Esophagus squamous epithelium (tissue), 5 donors: ENCODE data around the gene C6orf47. TPM values are rescaled to one million over a fixed set of nuclear protein-coding genes. Genes with fewer than 3 reads are reported as not detected.
A peak's percentile ranks its signal among the peaks of the same experiment; 100 is the strongest.

Experiments used
- DNase-seq: peaks from one replicate; lab custom pipeline; 2025; lab: John Stamatoyannopoulos, UW
- H3K27ac ChIP-seq, 4 donors: fragments of 200-600 bp; sonication (generic); one replicate each; pipeline ENCODE4 v1.5.1; 2016 to 2019; ENCODE audit warnings: mild to moderate bottlenecking in 1 of 4
- H3K27me3 ChIP-seq, 4 donors: fragments of 200-600 bp; sonication (generic); 1 replicate in 3 of 4; 2 replicates in 1 of 4; pipeline versions ENCODE4 v1.5.1 to v1.6.0; 2017 to 2021; ENCODE audit warnings: antibody characterized with exemption in 1 of 4
- H3K36me3 ChIP-seq, 3 donors: fragments of 200-600 bp; sonication (generic); one replicate each; pipeline ENCODE4 v1.5.1; 2016 to 2019
- H3K4me1 ChIP-seq, 3 donors: fragments of 200-600 bp; sonication (generic); one replicate each; pipeline ENCODE4 v1.5.1; 2017 to 2019
- H3K4me3 ChIP-seq, 4 donors: fragments of 200-600 bp; sonication (generic); 1 replicate in 3 of 4; 2 replicates in 1 of 4; pipeline ENCODE4 v1.5.1; 2016 to 2019; ENCODE audit warnings: mild to moderate bottlenecking in 2 of 4, moderate library complexity in 1 of 4
- H3K9me3 ChIP-seq, 3 donors: fragments of 200-600 bp; sonication (generic); one replicate each; pipeline ENCODE4 v1.5.1; 2016 to 2019
- POLR2A ChIP-seq, 4 donors: fragments of 450-650 bp; IDR thresholded peaks; one replicate each; pipeline ENCODE4 v1.6.1; 2017; ENCODE audit warnings: antibody characterized with exemption in 4 of 4, mild to moderate bottlenecking in 4 of 4, moderate library complexity in 3 of 4
- WGBS, 2 donors: methylation state at CpG; one replicate each; pipeline ENCODE4 v1.1.5; 2018; 5-methylcytosine and 5-hydroxymethylcytosine counted together
- intact Hi-C: fragments of 100-400 bp; cut with DNase I; formaldehyde crosslinking; loops from one replicate; pipeline ENCODE4 v1.15.0; 2022
- total RNA-seq, 4 donors: library from RNA; depleted of rRNA; stranded (reverse); fragments of >200 nt; gene quantifications; one replicate each; pipeline ENCODE4 v1.1.0, GENCODE V29; 2016
- TF ChIP-seq, protein P1 (sequence below), 6 experiments: fragments of 450-650 bp in 4 of 6; fragments of 200-600 bp in 2 of 6; sonication (generic) in 2 of 6; IDR thresholded peaks; one replicate each; pipeline ENCODE4 v1.5.1; 2016 to 2019; ENCODE audit warnings: antibody characterized with exemption in 6 of 6, mild to moderate bottlenecking in 4 of 6, moderate library complexity in 4 of 6
- donor health status: DM: yes; HTN: yes; CAD: no.

The C6orf47 gene
- total RNA-seq, 4 donors from 2014 or later: 28.8 to 34.4 (median 31.7) TPM

DNA sequence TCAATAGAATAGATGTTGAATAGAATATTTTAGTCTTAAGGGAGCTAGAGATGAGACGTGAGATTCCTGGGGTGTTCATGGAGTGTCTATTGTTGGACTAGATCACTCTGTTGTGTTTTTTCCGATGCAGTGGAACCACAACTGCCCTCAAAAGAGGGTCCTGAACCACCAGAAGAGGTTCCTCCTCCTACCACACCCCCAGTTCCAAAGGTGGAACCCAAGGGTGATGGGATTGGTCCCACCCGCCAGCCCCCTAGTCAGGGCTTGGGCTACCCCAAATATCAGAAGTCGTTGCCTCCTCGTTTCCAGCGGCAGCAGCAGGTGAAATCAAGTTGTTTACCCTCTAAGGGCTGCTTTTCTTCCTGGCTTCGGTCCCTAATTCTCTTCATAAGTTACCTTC is 31.6 kb downstream of the C6orf47 start:
- H3K36me3 ChIP-seq: peaks cover 79 to 100% (median 86%) of the 10 kb centered on the region in 3 donors
- no peaks in the 10 kb centered on the region for H3K4me1 ChIP-seq
- TF ChIP-seq, protein P1, sequence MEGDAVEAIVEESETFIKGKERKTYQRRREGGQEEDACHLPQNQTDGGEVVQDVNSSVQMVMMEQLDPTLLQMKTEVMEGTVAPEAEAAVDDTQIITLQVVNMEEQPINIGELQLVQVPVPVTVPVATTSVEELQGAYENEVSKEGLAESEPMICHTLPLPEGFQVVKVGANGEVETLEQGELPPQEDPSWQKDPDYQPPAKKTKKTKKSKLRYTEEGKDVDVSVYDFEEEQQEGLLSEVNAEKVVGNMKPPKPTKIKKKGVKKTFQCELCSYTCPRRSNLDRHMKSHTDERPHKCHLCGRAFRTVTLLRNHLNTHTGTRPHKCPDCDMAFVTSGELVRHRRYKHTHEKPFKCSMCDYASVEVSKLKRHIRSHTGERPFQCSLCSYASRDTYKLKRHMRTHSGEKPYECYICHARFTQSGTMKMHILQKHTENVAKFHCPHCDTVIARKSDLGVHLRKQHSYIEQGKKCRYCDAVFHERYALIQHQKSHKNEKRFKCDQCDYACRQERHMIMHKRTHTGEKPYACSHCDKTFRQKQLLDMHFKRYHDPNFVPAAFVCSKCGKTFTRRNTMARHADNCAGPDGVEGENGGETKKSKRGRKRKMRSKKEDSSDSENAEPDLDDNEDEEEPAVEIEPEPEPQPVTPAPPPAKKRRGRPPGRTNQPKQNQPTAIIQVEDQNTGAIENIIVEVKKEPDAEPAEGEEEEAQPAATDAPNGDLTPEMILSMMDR (IDR thresholded peaks at IDR 0.05): no peak
- TF ChIP-seq POLR2A (IDR thresholded peaks at IDR 0.05): no peak
- DNase-seq: no peak
- no peak overlapping the region for H3K27ac ChIP-seq
- no peaks in the 10 kb centered on the region for H3K27me3 ChIP-seq
- no peak overlapping the region for H3K4me3 ChIP-seq
- 81 to 85% methylated on average over 7 of the region's 7 CpGs for WGBS, 2 donors
- intact Hi-C loops: no loop called here
- H3K9me3 ChIP-seq: no peaks in the 10 kb centered on the region

GRCh38 chr6:31627690-31628287 is 32.8 kb downstream of the C6orf47 start:
- Histone ChIP-seq H3K9me3 (no peaks in the 10 kb centered on the region), H3K4me1 (peaks cover 0 to 11% (median 3%) of the 10 kb centered on the region in 3 donors), H3K27me3 (no peaks in the 10 kb centered on the region), H3K36me3 (peaks cover 77 to 96% (median 81%) of the 10 kb centered on the region in 3 donors), H3K27ac (no peak overlapping the region), H3K4me3 (no peak overlapping the region)
- TF ChIP-seq, protein P1 (IDR thresholded peaks at IDR 0.05): no peak
- no peak for TF ChIP-seq POLR2A (IDR thresholded peaks at IDR 0.05)
- intact Hi-C loops: no loop called here
- 94 to 95% methylated on average over 14 to 17 of the region's 19 CpGs for WGBS, 2 donors
- no peak for DNase-seq

- DNase-seq: no peak
- 93 to 95% methylated on average over 3 to 6 of the region's 10 CpGs for WGBS, 2 donors
- TF ChIP-seq, protein P1 (IDR thresholded peaks at IDR 0.05): no peak
- TF ChIP-seq POLR2A (IDR thresholded peaks at IDR 0.05): no peak
- H3K4me1 ChIP-seq: peaks cover 6 to 20% (median 10%) of the 10 kb centered on the region in 3 donors
- H3K27ac ChIP-seq: no peak overlapping the region
- H3K27me3 ChIP-seq: no peaks in the 10 kb centered on the region
- intact Hi-C loops: no loop called here
- no peaks in the 10 kb centered on the region for H3K9me3 ChIP-seq
- H3K36me3 ChIP-seq: peaks cover 74 to 88% (median 77%) of the 10 kb centered on the region in 3 donors
- H3K4me3 ChIP-seq: no peak overlapping the region
Measured at GRCh38 chr6:31626952-31627351, 33.6 kb downstream of the C6orf47 start.

GRCh38 chr6:31624070-31624469 is 36.5 kb downstream of the C6orf47 start:
- peaks cover 11 to 35% (median 14%) of the 10 kb centered on the region in 3 donors for H3K4me1 ChIP-seq
- no peaks in the 10 kb centered on the region for H3K27me3 ChIP-seq
- H3K9me3 ChIP-seq: no peaks in the 10 kb centered on the region
- H3K36me3 ChIP-seq: peaks cover 52 to 59% (median 52%) of the 10 kb centered on the region in 3 donors
- H3K4me3 ChIP-seq: no peak overlapping the region
- DNase-seq: no peak
- H3K27ac ChIP-seq: no peak overlapping the region
- WGBS, 2 donors: 65 to 86% methylated on average over 5 to 10 of the region's 10 CpGs
- TF ChIP-seq, protein P1 (IDR thresholded peaks at IDR 0.05): no peak
- intact Hi-C loops: no loop called here

DNA sequence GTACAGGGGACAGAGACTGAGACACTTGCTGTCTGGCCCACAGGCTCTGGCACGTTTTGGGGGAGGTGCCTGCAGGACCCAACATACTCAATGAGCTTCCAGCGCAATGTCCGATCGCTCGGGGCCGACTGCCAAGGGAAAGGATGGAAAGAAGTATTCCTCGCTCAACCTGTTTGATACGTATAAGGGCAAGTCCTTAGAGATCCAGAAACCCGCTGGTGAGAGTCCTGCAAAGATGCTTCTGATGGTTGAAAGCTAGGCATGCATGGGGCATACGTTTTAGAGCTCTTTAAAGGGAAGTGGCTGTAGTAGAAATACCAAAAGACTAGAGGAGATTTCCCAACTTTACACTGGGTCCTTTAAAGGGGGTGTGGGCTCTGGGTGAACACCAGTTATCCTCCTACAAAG is 37.9 kb downstream of the C6orf47 start:
- 22 to 29% methylated on average over 10 of the region's 10 CpGs for WGBS, 2 donors
- intact Hi-C loops: no loop called here
- H3K9me3 ChIP-seq: no peaks in the 10 kb centered on the region
- no peak for TF ChIP-seq POLR2A (IDR thresholded peaks at IDR 0.05)
- peak overlapping the region in 3 of 4 donors; percentile 80 to 98 (median 91) for H3K4me3 ChIP-seq
- H3K27me3 ChIP-seq: no peaks in the 10 kb centered on the region
- peaks cover 38 to 45% (median 41%) of the 10 kb centered on the region in 3 donors for H3K36me3 ChIP-seq
- DNase-seq: no peak
- H3K4me1 ChIP-seq: peaks cover 11 to 35% (median 14%) of the 10 kb centered on the region in 3 donors
- H3K27ac ChIP-seq: peak overlapping the region; percentile 97 to 99 (median 98)
